ENCODE results near the gene MOV10. TPM values are rescaled to one million over a fixed set of nuclear protein-coding genes. Genes with fewer than 3 reads are reported as not detected.
A peak's percentile ranks its signal among the peaks of the same experiment; 100 is the strongest.

MOV10 gene
- total and polyA plus RNA-seq, 7 donors: 4.8 to 10.6 (median 6.4) TPM

DNA sequence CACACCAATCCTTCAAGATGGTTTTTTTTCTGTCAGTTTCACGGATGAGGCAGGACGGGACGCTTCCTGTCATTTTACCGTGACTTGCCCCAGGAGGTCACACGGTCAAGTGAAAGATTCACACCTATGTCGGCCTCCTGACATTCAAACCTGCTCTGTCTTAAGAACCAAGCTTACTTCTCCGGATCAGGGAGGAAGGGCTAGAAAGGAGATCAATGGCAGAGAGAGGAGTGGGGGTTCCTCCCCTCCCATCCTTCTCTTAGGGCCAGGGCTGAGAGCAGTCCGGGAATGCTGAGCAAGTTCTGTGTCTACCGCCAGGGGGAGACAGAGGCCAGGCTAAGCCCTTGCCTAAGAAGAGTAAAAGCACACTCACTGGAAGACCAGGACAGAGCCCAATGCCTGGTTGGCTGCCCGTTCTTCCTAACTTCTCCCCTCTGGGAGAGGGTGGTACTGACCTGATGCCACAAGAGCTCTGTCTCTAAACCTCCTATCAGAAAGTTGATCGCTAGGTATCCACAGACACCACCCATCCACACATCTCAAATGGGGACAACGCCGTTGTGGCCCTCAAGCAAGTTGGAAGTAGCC lies 41.8 kb downstream of the MOV10 start:
- Histone ChIP-seq H3K27me3 (ENCODE audit: insufficient read depth in 3 of 3, low read length in 2 of 3) (no peaks in the 10 kb centered on the region), H3K9me3 (no peaks in the 10 kb centered on the region), H3K4me3 (peak overlapping the region; percentile 92), H3K36me3 (ENCODE audit: insufficient read depth in 1 of 2, low read depth in 1 of 2) (no peaks in the 10 kb centered on the region), H3K4me1 (peaks cover 18% of the 10 kb centered on the region), H3K27ac (peak overlapping the region; percentile 80)
- intact Hi-C loops (cut with DNase I): loop anchor here (2.0 to 10.0 kb wide), 4 partner anchors 239 to 961 kb away; partner anchors contain the start of gene SLC16A1 (in 1 of the 2)
- 16 to 17% (median 16%) methylated on average over 13 of the region's 13 CpGs for WGBS, 3 donors
- DNase-seq: peak; percentile 84 to 92
- ATAC-seq: peak; percentile 74 to 84 (median 76)
- TF ChIP-seq, protein P1, sequence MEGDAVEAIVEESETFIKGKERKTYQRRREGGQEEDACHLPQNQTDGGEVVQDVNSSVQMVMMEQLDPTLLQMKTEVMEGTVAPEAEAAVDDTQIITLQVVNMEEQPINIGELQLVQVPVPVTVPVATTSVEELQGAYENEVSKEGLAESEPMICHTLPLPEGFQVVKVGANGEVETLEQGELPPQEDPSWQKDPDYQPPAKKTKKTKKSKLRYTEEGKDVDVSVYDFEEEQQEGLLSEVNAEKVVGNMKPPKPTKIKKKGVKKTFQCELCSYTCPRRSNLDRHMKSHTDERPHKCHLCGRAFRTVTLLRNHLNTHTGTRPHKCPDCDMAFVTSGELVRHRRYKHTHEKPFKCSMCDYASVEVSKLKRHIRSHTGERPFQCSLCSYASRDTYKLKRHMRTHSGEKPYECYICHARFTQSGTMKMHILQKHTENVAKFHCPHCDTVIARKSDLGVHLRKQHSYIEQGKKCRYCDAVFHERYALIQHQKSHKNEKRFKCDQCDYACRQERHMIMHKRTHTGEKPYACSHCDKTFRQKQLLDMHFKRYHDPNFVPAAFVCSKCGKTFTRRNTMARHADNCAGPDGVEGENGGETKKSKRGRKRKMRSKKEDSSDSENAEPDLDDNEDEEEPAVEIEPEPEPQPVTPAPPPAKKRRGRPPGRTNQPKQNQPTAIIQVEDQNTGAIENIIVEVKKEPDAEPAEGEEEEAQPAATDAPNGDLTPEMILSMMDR (IDR thresholded peaks at IDR 0.05): peak; percentile 96

DNA sequence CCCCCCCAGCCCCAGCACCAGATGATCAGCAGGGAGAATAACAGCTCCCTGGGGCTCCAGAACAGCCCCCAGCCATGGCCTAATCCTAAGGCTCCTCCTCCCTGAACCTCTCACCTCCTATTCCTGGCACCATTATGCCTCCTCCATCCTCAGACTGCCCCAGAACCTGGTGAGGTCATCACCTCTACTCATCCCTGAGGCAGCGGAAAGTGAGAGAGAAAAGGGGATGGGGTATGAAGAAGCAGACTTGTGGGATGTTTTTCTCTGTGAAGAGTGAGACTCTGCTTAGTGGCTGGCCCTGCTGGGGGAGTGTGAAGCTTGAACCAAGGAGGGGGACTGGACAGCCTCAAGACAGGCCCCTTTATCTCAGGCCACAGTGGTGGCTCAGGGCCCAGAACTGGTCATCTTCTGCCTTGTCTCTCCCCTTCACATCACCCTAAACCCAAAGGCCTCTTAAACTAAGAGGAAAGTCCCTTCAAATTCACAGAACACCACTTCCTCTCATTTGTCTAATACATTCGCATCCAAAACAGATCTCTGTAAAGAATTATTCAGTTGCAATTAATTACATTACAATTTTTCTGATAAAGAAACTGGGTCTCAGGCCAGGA lies 42.9 kb downstream of the MOV10 start:
- Histone ChIP-seq H3K27me3 (ENCODE audit: insufficient read depth in 3 of 3, low read length in 2 of 3) (no peaks in the 10 kb centered on the region), H3K36me3 (ENCODE audit: insufficient read depth in 1 of 2, low read depth in 1 of 2) (no peaks in the 10 kb centered on the region), H3K27ac (no peak overlapping the region), H3K4me3 (no peak overlapping the region), H3K4me1 (peaks cover 18% of the 10 kb centered on the region), H3K9me3 (no peaks in the 10 kb centered on the region)
- TF ChIP-seq, protein P1 (IDR thresholded peaks at IDR 0.05): no peak
- DNase-seq (no peak), ATAC-seq (no peak)
- intact Hi-C loops (cut with DNase I): loop anchor here (2.0 to 10.0 kb wide), 4 partner anchors 237 to 960 kb away; partner anchors contain the start of gene SLC16A1 (in 1 of the 2)
- WGBS, 3 donors: 94 to 97% (median 94%) methylated on average over 2 of the region's 2 CpGs

DNA sequence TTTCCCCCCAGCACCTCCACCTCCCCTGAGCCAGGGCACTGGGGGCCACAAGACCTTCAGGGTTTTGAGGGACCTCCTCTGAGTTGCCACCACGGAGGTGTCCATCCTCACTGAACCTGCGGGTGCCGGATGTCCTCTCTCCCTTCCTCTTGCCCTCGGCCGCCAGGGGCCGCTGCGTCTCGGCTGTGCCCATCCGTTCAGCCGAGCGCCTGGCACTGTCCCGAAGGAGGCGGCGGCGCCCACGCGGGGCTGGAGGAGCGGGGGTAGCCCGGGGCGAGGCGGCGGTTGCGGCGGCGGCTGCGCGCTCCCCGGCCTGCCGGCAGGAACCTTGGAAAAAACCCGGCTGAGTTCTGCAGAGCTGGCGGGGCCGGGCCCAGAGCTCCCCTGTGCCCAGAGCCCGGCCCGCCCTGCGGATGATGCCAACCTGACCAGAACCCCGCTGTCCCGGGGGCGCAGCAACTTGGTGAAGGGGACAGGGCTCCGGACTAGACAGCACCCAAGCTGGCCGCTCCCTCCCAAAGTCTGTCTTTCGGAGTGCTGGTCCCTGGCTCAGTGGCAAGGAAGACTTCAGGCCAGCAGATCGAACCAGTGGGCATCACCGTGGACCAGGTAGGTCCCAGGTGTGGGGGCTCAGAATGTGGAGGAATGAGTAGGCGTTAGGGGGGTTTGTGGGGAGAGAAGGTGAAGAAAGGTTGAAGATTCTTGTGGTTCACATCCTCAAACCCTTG lies 44.4 kb downstream of the MOV10 start:
- peak; percentile 38 to 45 (median 42) for ATAC-seq
- TF ChIP-seq, protein P1 (IDR thresholded peaks at IDR 0.05): peak; percentile 86
- DNase-seq: peak; percentile 86 to 91
- WGBS, 3 donors: 12 to 15% (median 13%) methylated on average over 40 to 44 of the region's 44 CpGs
- H3K36me3 ChIP-seq (ENCODE audit: insufficient read depth in 1 of 2, low read depth in 1 of 2): no peaks in the 10 kb centered on the region
- no peak overlapping the region for H3K27ac ChIP-seq
- H3K4me1 ChIP-seq: peaks cover 10% of the 10 kb centered on the region
- no peaks in the 10 kb centered on the region for H3K9me3 ChIP-seq
- intact Hi-C loops (cut with DNase I): loop anchor here (1.0 to 10.0 kb wide), 4 partner anchors 85 to 958 kb away; partner anchors contain the start of gene SLC16A1 (in 1 of the 2)
- peak overlapping the region; percentile 54 for H3K4me3 ChIP-seq
- H3K27me3 ChIP-seq (ENCODE audit: insufficient read depth in 3 of 3, low read length in 2 of 3): no peaks in the 10 kb centered on the region

DNA sequence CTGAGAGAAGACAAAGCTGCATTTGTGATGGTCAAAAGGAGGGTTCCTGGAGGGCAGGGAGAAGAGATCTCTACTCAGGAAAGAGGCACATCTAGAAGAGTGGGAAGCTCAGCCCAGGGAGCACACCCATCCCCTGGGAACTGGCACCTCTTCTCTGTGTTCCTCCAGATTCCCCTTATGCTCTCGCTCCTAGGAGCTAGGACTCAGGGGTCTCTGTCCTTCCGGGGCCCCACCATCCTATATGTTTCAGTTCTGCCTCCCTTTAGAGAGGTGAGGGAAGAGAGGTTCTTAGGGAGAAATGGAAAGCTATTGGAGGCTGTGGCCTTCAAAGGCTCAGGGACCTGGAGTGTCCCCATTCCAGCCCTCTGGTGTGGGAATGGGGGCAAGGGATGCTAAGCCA lies 45.2 kb downstream of the MOV10 start:
- ATAC-seq: no peak
- WGBS, 3 donors: 97 to 100% (median 99%) methylated on average over 2 of the region's 2 CpGs
- no peaks in the 10 kb centered on the region for H3K27me3 ChIP-seq (ENCODE audit: insufficient read depth in 3 of 3, low read length in 2 of 3)
- peaks cover 5% of the 10 kb centered on the region for H3K4me1 ChIP-seq
- no peak overlapping the region for H3K27ac ChIP-seq
- no peaks in the 10 kb centered on the region for H3K9me3 ChIP-seq
- TF ChIP-seq, protein P1 (IDR thresholded peaks at IDR 0.05): no peak
- no peak overlapping the region for H3K4me3 ChIP-seq
- DNase-seq: no peak
- intact Hi-C loops (cut with DNase I): loop anchor here (5.0 to 10.0 kb wide), 3 partner anchors 235 to 958 kb away; partner anchors contain the start of gene SLC16A1 (in 1 of the 2)
- H3K36me3 ChIP-seq (ENCODE audit: insufficient read depth in 1 of 2, low read depth in 1 of 2): no peaks in the 10 kb centered on the region

All from psoas muscle (tissue), 8 donors.